ENCODE measurements around the gene SORCS2. TPM values are rescaled to one million over a fixed set of nuclear protein-coding genes. Genes with fewer than 3 reads are reported as not detected.
A peak's percentile ranks its signal among the peaks of the same experiment; 100 is the strongest.

The SORCS2 gene
- total and polyA plus RNA-seq, 2 of the 13 experiments (the other 11 are each of a cell fraction or from before 2014, with no cell fraction given): 0.82 to 1.0 TPM

- TF ChIP-seq THAP9 (CRISPR knock-in tag; IDR thresholded peaks at IDR 0.05; ENCODE audit: borderline replicate concordance) (no peak), CEBPB (IDR thresholded peaks at IDR 0.05; ENCODE audit: borderline replicate concordance, low read depth, low read length) (peak; percentile 71; the same call in 1 of the 2 replicates), HES4 (CRISPR knock-in tag; IDR thresholded peaks at IDR 0.05; ENCODE audit: borderline replicate concordance) (no peak), ZNF431 (CRISPR knock-in tag; IDR thresholded peaks at IDR 0.05; ENCODE audit: borderline replicate concordance, low read depth) (peak; percentile 94), ZNF646 (CRISPR knock-in tag; IDR thresholded peaks at IDR 0.05) (no peak), NFKB2 (CRISPR knock-in tag; IDR thresholded peaks at IDR 0.05; ENCODE audit: borderline replicate concordance) (no peak), ARNT2 (CRISPR knock-in tag; IDR thresholded peaks at IDR 0.05; ENCODE audit: low read depth) (no peak), GABPB1 (CRISPR knock-in tag; IDR thresholded peaks at IDR 0.05) (peak; percentile 33; the same call in 1 of the 2 replicates)
Measured at GRCh38 chr4:7212101-7212674, 19.9 kb downstream of the SORCS2 start (continued).
